HEK293 (cell line): ENCODE results near the gene SMC3.
A peak's percentile ranks its signal among the peaks of the same experiment; 100 is the strongest.

Experiments
- CTCF ChIA-PET: fragments of 350-600 bp; formaldehyde crosslinking; extraction: SDS; loops from one replicate; lab custom pipeline; 2021; ENCODE audit warnings: antibody characterized with exemption; lab: Yijun Ruan, JAX
- POLR2A ChIA-PET: fragments of 300-600 bp; formaldehyde crosslinking; extraction: SDS; loops from one replicate; lab custom pipeline; 2020; ENCODE audit warnings: antibody characterized with exemption, inconsistent platforms; lab: Yijun Ruan, JAX
- H3K27ac ChIP-seq: fragments of 200-500 bp; sonication (Bioruptor generic); 2 replicates; pipeline ENCODE4 v1.5.1; 2014; ENCODE audit warnings: low read depth, low read length, control low read depth, inconsistent platforms; ENCODE audit errors: extremely low read depth
- H3K36me3 ChIP-seq, 2 experiments: fragments of 200-500 bp in 1 of 2; sonication (Bioruptor generic) in 1 of 2; 1 replicate in 1 of 2; 2 replicates in 1 of 2; pipeline ENCODE4 v1.5.1; 2014 to 2017; ENCODE audit warnings: inconsistent platforms in 2 of 2, low read length in 2 of 2; ENCODE audit not compliant: control insufficient read depth in 2 of 2, insufficient read depth in 1 of 2
- H3K4me1 ChIP-seq: fragments of 200-500 bp; sonication (Bioruptor generic); 2 replicates; pipeline ENCODE4 v1.5.1; 2014; ENCODE audit warnings: mild to moderate bottlenecking, low read length, inconsistent platforms; ENCODE audit not compliant: control insufficient read depth, insufficient read depth
- H3K4me3 ChIP-seq: 2 replicates; pipeline ENCODE4 v1.5.1; 2011; ENCODE audit warnings: low read depth, mild to moderate bottlenecking, control low read depth, low read length, moderate library complexity
- H3K9me3 ChIP-seq: fragments of 200-500 bp; sonication (Bioruptor generic); 2 replicates; pipeline ENCODE4 v1.5.1; 2014; ENCODE audit warnings: low read depth, low read length, inconsistent platforms; ENCODE audit not compliant: control insufficient read depth, insufficient read depth
- IKZF3 ChIP-seq: fragments of 450-650 bp; IDR thresholded peaks from 2 replicates; pipeline ENCODE4 v1.5.0; 2018; ENCODE audit warnings: missing biosample characterization, mild to moderate bottlenecking, missing genetic modification characterization, moderate library complexity
- SP7 ChIP-seq: fragments of 450-650 bp; formaldehyde crosslinking; IDR thresholded peaks from 2 replicates; pipeline ENCODE4 v1.5.1; 2016; ENCODE audit warnings: missing biosample characterization, missing genetic modification characterization
- YY1 ChIP-seq: fragments of 450-650 bp; formaldehyde crosslinking; IDR thresholded peaks from 2 replicates; pipeline ENCODE4 v1.5.1; 2018; ENCODE audit warnings: missing biosample characterization, missing genetic modification characterization
- ZBTB20 ChIP-seq: fragments of 450-650 bp; formaldehyde crosslinking; IDR thresholded peaks from 2 replicates; pipeline ENCODE4 v1.5.1; 2016; ENCODE audit warnings: missing biosample characterization, missing genetic modification characterization
- ZNF157 ChIP-seq: fragments of 450-650 bp; formaldehyde crosslinking; IDR thresholded peaks from 2 replicates; pipeline ENCODE4 v1.5.1; 2016; ENCODE audit warnings: missing biosample characterization, missing genetic modification characterization
- ZNF16 ChIP-seq: fragments of 450-650 bp; formaldehyde crosslinking; IDR thresholded peaks from 2 replicates; pipeline ENCODE4 v1.5.1; 2016; ENCODE audit warnings: low read depth, missing biosample characterization, missing genetic modification characterization
- ZNF174 ChIP-seq: fragments of 450-650 bp; formaldehyde crosslinking; IDR thresholded peaks from 2 replicates; pipeline ENCODE4 v1.5.0; 2017; ENCODE audit warnings: missing biosample characterization, mild to moderate bottlenecking, missing genetic modification characterization
- ZNF2 ChIP-seq: fragments of 450-650 bp; formaldehyde crosslinking; IDR thresholded peaks from 2 replicates; pipeline ENCODE4 v1.5.1; 2016; ENCODE audit warnings: missing biosample characterization, missing genetic modification characterization
- ZNF202 ChIP-seq: fragments of 450-650 bp; formaldehyde crosslinking; IDR thresholded peaks from 2 replicates; pipeline ENCODE4 v1.5.1; 2016; ENCODE audit warnings: missing biosample characterization, missing genetic modification characterization, borderline replicate concordance
- ZNF335 ChIP-seq: fragments of 450-650 bp; formaldehyde crosslinking; conservative IDR thresholded peaks from 2 replicates; pipeline ENCODE4 v1.5.1; 2016; ENCODE audit warnings: missing biosample characterization, missing genetic modification characterization
- ZNF366 ChIP-seq: fragments of 450-650 bp; formaldehyde crosslinking; conservative IDR thresholded peaks from 2 replicates; pipeline ENCODE4 v1.5.1; 2016; ENCODE audit warnings: missing biosample characterization, missing genetic modification characterization
- ZNF404 ChIP-seq: fragments of 450-650 bp; formaldehyde crosslinking; IDR thresholded peaks from 2 replicates; pipeline ENCODE4 v1.5.1; 2017; ENCODE audit warnings: missing biosample characterization, missing genetic modification characterization
- ZNF529 ChIP-seq: fragments of 450-650 bp; formaldehyde crosslinking; IDR thresholded peaks from 2 replicates; pipeline ENCODE4 v1.5.1; 2017; ENCODE audit warnings: missing genetic modification characterization, missing biosample characterization; ENCODE audit not compliant: insufficient replicate concordance
- ZNF585B ChIP-seq: fragments of 450-650 bp; formaldehyde crosslinking; IDR thresholded peaks from 2 replicates; pipeline ENCODE4 v1.5.1; 2016; ENCODE audit warnings: missing biosample characterization, missing genetic modification characterization
- ZNF792 ChIP-seq: fragments of 450-650 bp; formaldehyde crosslinking; IDR thresholded peaks from 2 replicates; pipeline ENCODE4 v1.5.1; 2016; ENCODE audit warnings: missing biosample characterization, missing genetic modification characterization
- ZSCAN16 ChIP-seq: fragments of 450-650 bp; formaldehyde crosslinking; IDR thresholded peaks from 2 replicates; pipeline ENCODE4 v1.5.1; 2016; ENCODE audit warnings: missing biosample characterization, missing genetic modification characterization
- TF ChIP-seq, protein P1 (sequence below): fragments of 450-650 bp; IDR thresholded peaks from 2 replicates; pipeline ENCODE4 v1.5.1; 2018; ENCODE audit warnings: missing biosample characterization, missing genetic modification characterization
- TF ChIP-seq, protein P2 (sequence below): fragments of 450-650 bp; formaldehyde crosslinking; IDR thresholded peaks from 2 replicates; pipeline ENCODE4 v1.5.1; 2016; ENCODE audit warnings: missing biosample characterization, missing genetic modification characterization
- TF ChIP-seq, protein P3 (sequence below): fragments of 450-650 bp; formaldehyde crosslinking; IDR thresholded peaks from 2 replicates; pipeline ENCODE4 v1.5.1; 2016; ENCODE audit warnings: missing biosample characterization, missing genetic modification characterization
- TF ChIP-seq, protein P4 (sequence below): fragments of 450-650 bp; formaldehyde crosslinking; IDR thresholded peaks from 2 replicates; pipeline ENCODE4 v1.5.1; 2016; ENCODE audit warnings: missing biosample characterization, missing genetic modification characterization

The SMC3 gene

DNA sequence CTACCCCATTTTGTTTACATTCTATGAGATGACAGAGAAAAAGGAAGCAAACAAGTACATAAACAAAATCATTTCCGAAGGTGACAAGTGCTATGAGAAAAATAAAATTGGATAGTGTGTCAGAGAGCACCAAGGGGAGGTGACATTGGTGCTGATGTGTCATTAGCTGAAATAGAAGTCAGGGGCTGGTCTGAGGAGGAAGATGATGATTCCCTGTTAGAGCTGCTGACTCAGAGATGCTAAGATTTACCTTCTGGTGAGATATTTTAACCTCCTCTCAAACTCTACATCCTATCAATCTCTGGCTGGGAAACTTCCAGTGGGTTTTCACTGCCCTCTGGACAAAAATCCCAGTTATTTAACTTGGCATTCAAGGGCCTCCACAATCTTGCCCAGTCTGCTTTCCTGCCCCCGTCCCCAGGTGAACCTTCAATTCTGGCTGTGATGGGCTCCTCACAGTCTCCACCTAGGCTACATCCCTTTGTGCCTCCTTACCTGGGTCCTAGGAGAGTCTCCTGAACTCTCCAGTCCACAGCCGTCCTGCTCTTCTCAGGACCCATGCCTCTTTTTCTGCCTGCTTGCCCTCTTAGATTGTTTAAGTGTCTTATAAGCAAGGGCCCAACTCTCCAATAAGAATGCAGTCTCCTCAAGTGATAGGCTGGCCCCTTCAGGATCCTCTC is 43.2 kb upstream of the SMC3 start:
- ChIA-PET POLR2A (interaction anchor here (1.0 kb wide), 1 partner anchor 27 kb away, joined by 3 read pairs; the partner anchor contains the start of gene DUSP5), CTCF (no interaction called here)
- TF ChIP-seq SP7 = peak; percentile 31; the same call in 1 of the 2 replicates
- no peak for TF ChIP-seq ZNF202 (tag by site-specific recombination)
- TF ChIP-seq, protein P1, sequence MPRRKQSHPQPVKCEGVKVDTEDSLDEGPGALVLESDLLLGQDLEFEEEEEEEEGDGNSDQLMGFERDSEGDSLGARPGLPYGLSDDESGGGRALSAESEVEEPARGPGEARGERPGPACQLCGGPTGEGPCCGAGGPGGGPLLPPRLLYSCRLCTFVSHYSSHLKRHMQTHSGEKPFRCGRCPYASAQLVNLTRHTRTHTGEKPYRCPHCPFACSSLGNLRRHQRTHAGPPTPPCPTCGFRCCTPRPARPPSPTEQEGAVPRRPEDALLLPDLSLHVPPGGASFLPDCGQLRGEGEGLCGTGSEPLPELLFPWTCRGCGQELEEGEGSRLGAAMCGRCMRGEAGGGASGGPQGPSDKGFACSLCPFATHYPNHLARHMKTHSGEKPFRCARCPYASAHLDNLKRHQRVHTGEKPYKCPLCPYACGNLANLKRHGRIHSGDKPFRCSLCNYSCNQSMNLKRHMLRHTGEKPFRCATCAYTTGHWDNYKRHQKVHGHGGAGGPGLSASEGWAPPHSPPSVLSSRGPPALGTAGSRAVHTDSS = 0 out of 2 replicates have a peak, but pooled peaks have one; percentile 38
- Histone ChIP-seq H3K9me3 (no peaks in the 10 kb centered on the region), H3K36me3 (no peaks in the 10 kb centered on the region; a peak in 1 of 3 replicates), H3K27ac (peak overlapping the region; percentile 39; the same call in 1 of the 2 replicates), H3K4me1 (peaks cover 31% of the 10 kb centered on the region), H3K4me3 (no peak overlapping the region)

DNA sequence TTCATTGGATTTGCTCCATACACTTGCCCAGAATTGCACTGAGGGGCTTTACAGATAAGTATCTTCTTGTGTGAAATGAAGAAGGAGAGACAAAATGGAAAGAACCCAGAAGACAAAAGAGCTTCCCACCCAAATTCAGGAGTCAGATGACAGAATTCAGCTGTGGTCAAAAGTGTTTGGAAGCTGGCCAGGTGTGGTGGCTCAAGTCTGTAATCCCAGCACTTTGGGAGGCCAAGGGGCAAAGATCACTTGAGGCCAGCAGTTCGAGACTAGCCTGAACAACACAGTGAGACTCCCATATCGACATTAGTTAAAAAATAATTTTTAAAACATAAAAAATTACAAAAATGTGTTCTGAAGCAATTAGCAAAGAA is 42.6 kb upstream of the SMC3 start:
- POLR2A ChIA-PET = interaction anchor here (1.0 kb wide), 1 partner anchor 27 kb away, joined by 3 read pairs; the partner anchor contains the start of gene DUSP5
- Histone ChIP-seq H3K4me1 (peaks cover 35% of the 10 kb centered on the region), H3K9me3 (no peaks in the 10 kb centered on the region), H3K4me3 (no peak overlapping the region), H3K27ac (peak overlapping the region; percentile 39; the same call in 1 of the 2 replicates), H3K36me3 (no peaks in the 10 kb centered on the region)
- TF ChIP-seq ZNF2 (tag by site-specific recombination) (no peak), ZNF157 (no peak)
- TF ChIP-seq, protein P2, sequence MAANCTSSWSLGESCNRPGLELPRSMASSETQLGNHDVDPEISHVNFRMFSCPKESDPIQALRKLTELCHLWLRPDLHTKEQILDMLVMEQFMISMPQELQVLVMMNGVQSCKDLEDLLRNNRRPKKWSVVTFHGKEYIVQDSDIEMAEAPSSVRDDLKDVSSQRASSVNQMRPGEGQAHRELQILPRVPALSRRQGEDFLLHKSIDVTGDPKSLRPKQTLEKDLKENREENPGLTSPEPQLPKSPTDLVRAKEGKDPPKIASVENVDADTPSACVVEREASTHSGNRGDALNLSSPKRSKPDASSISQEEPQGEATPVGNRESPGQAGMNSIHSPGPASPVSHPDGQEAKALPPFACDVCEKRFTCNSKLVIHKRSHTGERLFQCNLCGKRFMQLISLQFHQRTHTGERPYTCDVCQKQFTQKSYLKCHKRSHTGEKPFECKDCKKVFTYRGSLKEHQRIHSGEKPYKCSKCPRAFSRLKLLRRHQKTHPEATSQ (tag by site-specific recombination) = no peak
- CTCF ChIA-PET = no interaction called here

DNA sequence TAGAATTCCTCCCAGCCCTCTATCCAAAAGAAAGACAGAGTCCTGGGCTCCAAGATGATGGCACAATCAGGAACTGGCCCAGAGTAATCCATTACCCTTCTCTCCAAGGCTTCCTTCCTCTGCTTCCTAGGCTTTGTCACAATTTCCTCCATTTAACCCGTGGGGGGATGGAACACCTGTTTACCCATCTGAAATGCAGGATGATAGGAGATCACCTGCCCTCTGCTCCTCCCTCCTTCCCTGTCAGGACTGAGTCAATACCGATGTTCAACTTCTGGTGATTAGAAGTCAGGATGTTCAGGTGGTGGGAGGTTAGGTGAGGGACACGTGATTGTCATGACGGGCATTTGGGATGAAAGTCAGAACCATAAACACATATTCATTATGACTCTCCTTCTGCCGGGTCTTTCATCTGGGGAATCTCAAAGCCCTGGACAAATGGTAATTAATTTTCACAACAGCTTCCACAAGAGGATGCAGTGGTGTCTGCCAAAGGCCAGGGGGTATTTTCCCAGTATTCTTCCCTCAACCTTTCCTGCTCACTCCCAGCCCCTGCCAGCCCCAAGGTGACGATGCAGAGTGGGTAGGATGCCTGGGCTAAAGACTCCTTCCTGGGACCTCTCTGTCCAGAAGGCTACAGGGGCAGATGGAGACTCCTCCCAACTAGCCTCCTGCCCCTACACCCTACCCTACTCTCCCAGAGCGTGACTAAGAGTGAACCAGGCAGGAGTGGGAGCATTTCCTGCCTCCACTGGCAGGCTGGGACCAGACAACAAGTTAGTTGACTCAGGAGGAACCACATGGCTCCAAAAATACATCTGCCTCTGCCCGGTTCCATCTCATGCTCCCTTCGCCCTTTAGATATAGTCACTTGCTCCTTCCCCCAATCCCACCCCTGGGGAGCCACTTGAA is 41.9 kb upstream of the SMC3 start:
- H3K4me3 ChIP-seq = no peak overlapping the region
- CTCF ChIA-PET = no interaction called here
- peak; percentile 70 for TF ChIP-seq ZBTB20 (tag by site-specific recombination)
- TF ChIP-seq ZNF16 (tag by site-specific recombination) = no peak
- TF ChIP-seq IKZF3 (tag by site-specific recombination) = 0 out of 2 replicates have a peak, but pooled peaks have one; percentile 26
- TF ChIP-seq ZNF404 (tag by site-specific recombination) = no peak
- H3K27ac ChIP-seq = no peak overlapping the region
- POLR2A ChIA-PET = interaction anchor here (1.0 kb wide), 1 partner anchor 28 kb away, joined by 3 read pairs; the partner anchor contains the start of gene DUSP5
- H3K36me3 ChIP-seq = no peaks in the 10 kb centered on the region
- no peaks in the 10 kb centered on the region for H3K9me3 ChIP-seq
- peaks cover 38% of the 10 kb centered on the region for H3K4me1 ChIP-seq

DNA sequence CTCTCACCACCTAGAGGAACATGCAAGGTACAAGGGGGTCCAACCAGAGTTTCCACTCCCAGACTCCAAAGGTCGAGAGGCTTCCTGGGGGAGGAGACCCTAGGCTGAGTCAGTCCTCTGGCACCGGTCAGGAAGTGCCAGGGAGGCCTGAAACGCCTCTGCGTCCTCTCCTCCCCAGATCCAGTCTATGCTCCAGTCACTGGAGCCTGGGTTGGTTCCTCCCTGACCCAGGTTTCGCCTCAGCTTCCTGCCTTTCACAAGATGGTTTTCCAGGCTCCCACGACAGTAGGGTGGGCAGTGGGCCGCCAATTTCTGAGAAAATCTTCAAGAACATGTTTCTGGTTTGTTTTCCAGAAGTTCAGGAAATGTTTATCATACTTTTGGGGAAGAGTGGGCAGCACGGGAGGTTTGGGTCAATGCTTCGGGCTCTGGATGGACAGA is 39.7 kb upstream of the SMC3 start:
- Histone ChIP-seq H3K27ac (no peak overlapping the region), H3K4me1 (peaks cover 29% of the 10 kb centered on the region), H3K4me3 (no peak overlapping the region), H3K9me3 (no peaks in the 10 kb centered on the region), H3K36me3 (no peaks in the 10 kb centered on the region)
- CTCF ChIA-PET = no interaction called here
- POLR2A ChIA-PET = no interaction called here
- TF ChIP-seq ZNF335 (tag by site-specific recombination) = no peak
- TF ChIP-seq ZSCAN16 (tag by site-specific recombination) = no peak
- no peak for TF ChIP-seq ZNF529 (tag by site-specific recombination)
- TF ChIP-seq ZNF174 (tag by site-specific recombination) = no peak
- TF ChIP-seq YY1 (tag by site-specific recombination) = no peak
- TF ChIP-seq ZNF366 (tag by site-specific recombination) = no peak
- TF ChIP-seq ZNF792 (tag by site-specific recombination) = no peak
- TF ChIP-seq, protein P3, sequence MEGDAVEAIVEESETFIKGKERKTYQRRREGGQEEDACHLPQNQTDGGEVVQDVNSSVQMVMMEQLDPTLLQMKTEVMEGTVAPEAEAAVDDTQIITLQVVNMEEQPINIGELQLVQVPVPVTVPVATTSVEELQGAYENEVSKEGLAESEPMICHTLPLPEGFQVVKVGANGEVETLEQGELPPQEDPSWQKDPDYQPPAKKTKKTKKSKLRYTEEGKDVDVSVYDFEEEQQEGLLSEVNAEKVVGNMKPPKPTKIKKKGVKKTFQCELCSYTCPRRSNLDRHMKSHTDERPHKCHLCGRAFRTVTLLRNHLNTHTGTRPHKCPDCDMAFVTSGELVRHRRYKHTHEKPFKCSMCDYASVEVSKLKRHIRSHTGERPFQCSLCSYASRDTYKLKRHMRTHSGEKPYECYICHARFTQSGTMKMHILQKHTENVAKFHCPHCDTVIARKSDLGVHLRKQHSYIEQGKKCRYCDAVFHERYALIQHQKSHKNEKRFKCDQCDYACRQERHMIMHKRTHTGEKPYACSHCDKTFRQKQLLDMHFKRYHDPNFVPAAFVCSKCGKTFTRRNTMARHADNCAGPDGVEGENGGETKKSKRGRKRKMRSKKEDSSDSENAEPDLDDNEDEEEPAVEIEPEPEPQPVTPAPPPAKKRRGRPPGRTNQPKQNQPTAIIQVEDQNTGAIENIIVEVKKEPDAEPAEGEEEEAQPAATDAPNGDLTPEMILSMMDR (tag by site-specific recombination) = no peak
- TF ChIP-seq, protein P4, sequence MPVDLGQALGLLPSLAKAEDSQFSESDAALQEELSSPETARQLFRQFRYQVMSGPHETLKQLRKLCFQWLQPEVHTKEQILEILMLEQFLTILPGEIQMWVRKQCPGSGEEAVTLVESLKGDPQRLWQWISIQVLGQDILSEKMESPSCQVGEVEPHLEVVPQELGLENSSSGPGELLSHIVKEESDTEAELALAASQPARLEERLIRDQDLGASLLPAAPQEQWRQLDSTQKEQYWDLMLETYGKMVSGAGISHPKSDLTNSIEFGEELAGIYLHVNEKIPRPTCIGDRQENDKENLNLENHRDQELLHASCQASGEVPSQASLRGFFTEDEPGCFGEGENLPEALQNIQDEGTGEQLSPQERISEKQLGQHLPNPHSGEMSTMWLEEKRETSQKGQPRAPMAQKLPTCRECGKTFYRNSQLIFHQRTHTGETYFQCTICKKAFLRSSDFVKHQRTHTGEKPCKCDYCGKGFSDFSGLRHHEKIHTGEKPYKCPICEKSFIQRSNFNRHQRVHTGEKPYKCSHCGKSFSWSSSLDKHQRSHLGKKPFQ (tag by site-specific recombination) = no peak
- no peak for TF ChIP-seq ZNF585B (tag by site-specific recombination)
